HCT116 (cell line): ENCODE measurements around the gene RYR2. TPM values are rescaled to one million over a fixed set of nuclear protein-coding genes. Genes with fewer than 3 reads are reported as not detected.

Experiments
- ATAC-seq: fragments of 200-7000 bp; cut with Tn5 transposase; 2 replicates; pipeline ENCODE4 v1.9.1; 2020; ENCODE audit warnings: mild to moderate bottlenecking, moderate library complexity
- BruUV-seq: library from RNA; stranded (reverse); fragments of 400-500 nt; replicated peaks from 2 replicates; lab custom pipeline; 2021; lab: Mats Ljungman, UMichigan
- CTCF ChIA-PET: fragments of 300-600 bp; sonication (Branson Sonifier 250); formaldehyde crosslinking; loops from one replicate; lab custom pipeline; 2021; ENCODE audit warnings: antibody characterized with exemption; lab: Charles Lee
- POLR2A ChIA-PET: fragments of 300-600, 350-600 bp; sonication (Branson Sonifier 250); formaldehyde crosslinking; loops from one replicate; lab custom pipeline; 2021; ENCODE audit warnings: antibody characterized with exemption; lab: Charles Lee
- RAD21 ChIA-PET, 2 experiments: fragments of 300-600 bp; sonication (Branson Sonifier 250); formaldehyde crosslinking; loops; one replicate each; lab custom pipeline; 2023; ENCODE audit warnings: low total read pairs in 2 of 2; ENCODE audit not compliant: uncharacterized antibody in 2 of 2, unreplicated experiment in 2 of 2, low non-redundant PET in 1 of 2; lab: Charles Lee
- DNase-seq: peaks from one replicate; pipeline ENCODE4 v3.0.0-alpha.2; 2010; ENCODE audit warnings: low read depth, low spot score
- H2AFZ ChIP-seq: fragments of 200-600 bp; shearing (Covaris generic), sonication (generic); 2 replicates; pipeline ENCODE4 v1.6.1; 2017; ENCODE audit warnings: low read depth, mixed run types, mixed read lengths, antibody characterized with exemption, low read length; ENCODE audit not compliant: poor library complexity, severe bottlenecking
- H3K27ac ChIP-seq: 2 replicates; pipeline ENCODE4 v1.5.1; 2012; ENCODE audit warnings: low read depth, low read length
- H3K27me3 ChIP-seq: fragments of 200-600 bp; sonication (generic); 2 replicates; pipeline ENCODE4 v1.6.1; 2016; ENCODE audit warnings: mixed run types, low read length, mixed read lengths; ENCODE audit not compliant: insufficient read depth
- H3K36me3 ChIP-seq, 2 experiments: fragments of 200-500 bp in 1 of 2; fragments of 200-600 bp in 1 of 2; sonication (Bioruptor generic) in 1 of 2; sonication (generic) in 1 of 2; 2 replicates each; pipeline versions ENCODE4 v1.5.1 to v1.6.1; 2014 to 2016; ENCODE audit warnings: low read length in 2 of 2, inconsistent platforms in 1 of 2, mixed read lengths in 1 of 2, mixed run types in 1 of 2; ENCODE audit not compliant: insufficient read depth in 2 of 2, control insufficient read depth in 1 of 2
- H3K4me1 ChIP-seq, 2 experiments: fragments of 200-600 bp in 1 of 2; sonication (generic) in 1 of 2; 2 replicates each; pipeline versions ENCODE4 v1.5.1 to v1.6.1; 2012 to 2017; ENCODE audit warnings: low read length in 2 of 2, inconsistent platforms in 1 of 2, mild to moderate bottlenecking in 1 of 2, mixed read lengths in 1 of 2, mixed run types in 1 of 2, moderate library complexity in 1 of 2; ENCODE audit not compliant: insufficient read depth in 2 of 2, control insufficient read depth in 1 of 2
- H3K4me2 ChIP-seq: fragments of 200-600 bp; sonication (generic); 2 replicates; pipeline ENCODE4 v1.6.1; 2017; ENCODE audit warnings: mixed run types, low read length, mixed read lengths
- H3K4me3 ChIP-seq, 2 experiments: fragments of 200-600 bp in 1 of 2; sonication (generic) in 1 of 2; replicated peaks in 1 of 2; 2 replicates each; pipeline ENCODE4 v1.5.1; 2011 to 2016; ENCODE audit warnings: low read length in 2 of 2, control low read depth in 1 of 2, low read depth in 1 of 2, mild to moderate bottlenecking in 1 of 2, mixed read lengths in 1 of 2, mixed run types in 1 of 2
- H3K79me2 ChIP-seq: fragments of 200-600 bp; sonication (generic); 2 replicates; pipeline ENCODE4 v1.6.1; 2017; ENCODE audit warnings: mild to moderate bottlenecking, mixed run types, low read length, moderate library complexity, mixed read lengths; ENCODE audit not compliant: insufficient read depth
- H3K9ac ChIP-seq: fragments of 200-600 bp; sonication (generic); 2 replicates; pipeline ENCODE4 v1.6.1; 2016; ENCODE audit warnings: low read length, mixed read lengths
- H3K9me2 ChIP-seq: fragments of 200-600 bp; sonication (generic), shearing (Covaris generic); 2 replicates; pipeline ENCODE4 v1.6.1; 2017; ENCODE audit warnings: mixed run types, mild to moderate bottlenecking, moderate library complexity; ENCODE audit not compliant: insufficient read depth
- H3K9me3 ChIP-seq, 2 experiments: fragments of 200-500 bp in 1 of 2; fragments of 200-600 bp in 1 of 2; sonication (Bioruptor generic) in 1 of 2; sonication (generic) in 1 of 2; 2 replicates each; pipeline ENCODE4 v1.6.1; 2014 to 2017; ENCODE audit warnings: low read length in 2 of 2, mixed read lengths in 2 of 2, inconsistent platforms in 1 of 2, low read depth in 1 of 2, mild to moderate bottlenecking in 1 of 2, mixed run types in 1 of 2, moderate library complexity in 1 of 2; ENCODE audit not compliant: control insufficient read depth in 1 of 2, insufficient read depth in 1 of 2
- H4K20me1 ChIP-seq: fragments of 200-600 bp; sonication (generic), shearing (Covaris generic); 2 replicates; pipeline ENCODE4 v1.6.1; 2017; ENCODE audit warnings: mixed run types, mild to moderate bottlenecking, moderate library complexity; ENCODE audit not compliant: insufficient read depth
- CBX3 ChIP-seq: IDR thresholded peaks from 2 replicates; pipeline ENCODE4 v1.6.1; 2012; ENCODE audit warnings: low read depth
- CEBPB ChIP-seq: IDR thresholded peaks from 2 replicates; pipeline ENCODE4 v1.6.1; 2012; ENCODE audit warnings: low read depth
- EGR1 ChIP-seq: IDR thresholded peaks from 2 replicates; pipeline ENCODE4 v1.6.1; 2012; ENCODE audit warnings: low read depth
- ELF1 ChIP-seq: IDR thresholded peaks from 2 replicates; pipeline ENCODE4 v1.6.1; 2012; ENCODE audit warnings: low read depth, borderline replicate concordance
- EZH2phosphoT487 ChIP-seq: fragments of 200-600 bp; IDR thresholded peaks from 2 replicates; pipeline ENCODE4 v1.6.1; 2018; ENCODE audit warnings: antibody characterized with exemption, borderline replicate concordance
- JUND ChIP-seq: IDR thresholded peaks from 2 replicates; pipeline ENCODE4 v1.6.1; 2012
- POLR2A ChIP-seq: IDR thresholded peaks from 2 replicates; pipeline ENCODE4 v1.7.0; 2011; ENCODE audit warnings: borderline replicate concordance; ENCODE audit not compliant: insufficient read depth, insufficient read length; ENCODE audit errors: extremely low read depth
- POLR2AphosphoS5 ChIP-seq: IDR thresholded peaks from 2 replicates; pipeline ENCODE4 v1.6.1; 2011; ENCODE audit warnings: mild to moderate bottlenecking, low read depth, low read length, moderate library complexity
- RAD21 ChIP-seq: IDR thresholded peaks from 2 replicates; pipeline ENCODE4 v1.6.1; 2012; ENCODE audit warnings: low read depth, mild to moderate bottlenecking
- SIN3A ChIP-seq: IDR thresholded peaks from 2 replicates; pipeline ENCODE4 v1.6.1; 2012; ENCODE audit warnings: low read depth
- SRF ChIP-seq: IDR thresholded peaks from 2 replicates; pipeline ENCODE4 v1.6.1; 2012; ENCODE audit warnings: low read depth
- TCF7L2 ChIP-seq: IDR thresholded peaks from 2 replicates; pipeline ENCODE4 v1.7.0; 2011; ENCODE audit warnings: borderline replicate concordance, inconsistent platforms; ENCODE audit not compliant: insufficient read depth, insufficient read length; ENCODE audit errors: extremely low read depth
- YY1 ChIP-seq: IDR thresholded peaks from 2 replicates; pipeline ENCODE4 v1.6.1; 2011; ENCODE audit warnings: low read length, low read depth, moderate library complexity, mild to moderate bottlenecking; ENCODE audit not compliant: insufficient replicate concordance; ENCODE audit errors: extremely low read depth
- ZFX ChIP-seq: fragments of 450-650 bp; IDR thresholded peaks from 2 replicates; pipeline ENCODE4 v1.6.1; 2017
- ZNF274 ChIP-seq: fragments of 200-500 bp; sonication (Bioruptor generic); IDR thresholded peaks from 2 replicates; pipeline ENCODE4 v1.6.1; 2014; ENCODE audit warnings: mild to moderate bottlenecking, low read depth, low read length, inconsistent platforms
- intact Hi-C: fragments of 100-400 bp; cut with micrococcal nuclease; formaldehyde crosslinking; loops from 2 replicates; pipeline ENCODE4 v1.10.0; 2022
- total RNA-seq: library from RNA; stranded (reverse); gene quantifications from one replicate; pipeline ENCODE4 v1.2.1, GENCODE V29; 2021; ENCODE audit not compliant: unreplicated experiment
- TF ChIP-seq, protein P1 (sequence below): IDR thresholded peaks from 2 replicates; pipeline ENCODE4 v1.6.1; 2012
- TF ChIP-seq, protein P2 (sequence below): IDR thresholded peaks from 2 replicates; pipeline ENCODE4 v1.6.1; 2012; ENCODE audit warnings: low read depth

The RYR2 gene
- total RNA-seq, 1 experiment from 2014 or later = 0.02 TPM

DNA sequence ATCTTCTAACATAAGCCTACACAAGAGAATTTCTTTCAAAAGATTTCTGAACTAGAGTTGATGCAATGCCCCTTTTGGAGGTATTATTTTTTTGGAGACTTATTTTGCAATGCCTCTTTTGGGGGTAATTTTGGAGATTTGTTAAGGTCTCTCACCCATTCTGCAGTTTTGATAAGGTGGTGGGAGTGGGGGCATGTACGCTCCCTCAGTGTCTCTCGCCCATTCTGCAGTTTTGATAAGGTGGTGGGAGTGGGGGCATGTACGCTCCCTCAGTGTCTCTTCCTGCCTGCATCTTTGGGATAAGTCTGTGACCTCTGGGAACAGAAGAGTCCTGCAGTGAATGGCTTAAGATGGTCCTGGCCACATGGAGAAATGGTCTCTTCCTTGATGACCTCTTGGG is 536.6 kb downstream of the RYR2 start:
- DNase-seq (no peak), ATAC-seq (no peak)
- Histone ChIP-seq H3K27ac (no peak overlapping the region), H3K36me3 (no peaks in the 10 kb centered on the region), H3K79me2 (no peaks in the 10 kb centered on the region), H2AFZ (no peak overlapping the region), H3K9me3 (peaks cover 6 to 9% of the 10 kb centered on the region in 2 experiments; a peak in 2 of 4 replicates), H4K20me1 (no peaks in the 10 kb centered on the region), H3K4me1 (no peaks in the 10 kb centered on the region), H3K9ac (no peak overlapping the region), H3K4me3 (no peak overlapping the region), H3K27me3 (no peaks in the 10 kb centered on the region), H3K9me2 (no peaks in the 10 kb centered on the region), H3K4me2 (no peak overlapping the region)
- RAD21 ChIA-PET = no interaction called here
- CTCF ChIA-PET = no interaction called here
- no TSS peak for BruUV-seq
- TF ChIP-seq YY1 (no peak), ZNF274 (no peak), POLR2A (no peak), RAD21 (no peak)
- TF ChIP-seq, protein P1, sequence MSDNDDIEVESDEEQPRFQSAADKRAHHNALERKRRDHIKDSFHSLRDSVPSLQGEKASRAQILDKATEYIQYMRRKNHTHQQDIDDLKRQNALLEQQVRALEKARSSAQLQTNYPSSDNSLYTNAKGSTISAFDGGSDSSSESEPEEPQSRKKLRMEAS = no peak
- POLR2A ChIA-PET = no interaction called here
- intact Hi-C loops = no loop called here

DNA sequence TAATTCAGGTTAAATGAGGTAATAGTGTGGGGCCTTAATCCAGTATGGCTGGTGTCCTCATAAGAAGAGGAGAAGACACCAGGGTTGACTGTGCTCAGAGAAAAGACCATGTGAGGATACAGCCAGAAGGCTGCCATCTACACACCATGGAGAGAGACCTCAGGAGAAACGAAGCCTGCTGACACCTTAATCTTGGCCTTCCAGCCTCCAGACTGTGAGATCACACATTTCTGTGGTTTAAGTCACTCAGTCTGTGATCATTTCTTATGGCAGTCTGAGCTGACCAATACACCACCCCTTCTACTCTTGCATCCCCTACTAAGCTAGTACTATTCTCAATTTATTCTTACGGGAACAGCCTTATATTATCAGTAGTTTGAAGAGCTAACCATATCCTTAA is 538.7 kb downstream of the RYR2 start:
- ChIA-PET CTCF (no interaction called here), POLR2A (no interaction called here), RAD21 (no interaction called here)
- BruUV-seq = no TSS peak
- no peak for DNase-seq
- Histone ChIP-seq H3K36me3 (no peaks in the 10 kb centered on the region), H4K20me1 (no peaks in the 10 kb centered on the region), H3K4me1 (no peaks in the 10 kb centered on the region), H3K4me3 (no peak overlapping the region), H3K27me3 (no peaks in the 10 kb centered on the region), H3K9me3 (peaks cover 0 to 6% of the 10 kb centered on the region in 2 experiments; a peak in 1 of 4 replicates), H3K4me2 (no peak overlapping the region), H3K9ac (no peak overlapping the region), H3K27ac (no peak overlapping the region), H2AFZ (no peak overlapping the region), H3K79me2 (no peaks in the 10 kb centered on the region), H3K9me2 (no peaks in the 10 kb centered on the region)
- ATAC-seq = no peak
- intact Hi-C loops = no loop called here
- no peak for TF ChIP-seq SRF
- TF ChIP-seq TCF7L2 = no peak
- TF ChIP-seq EZH2phosphoT487 = no peak
- no peak for TF ChIP-seq POLR2AphosphoS5
- no peak for TF ChIP-seq ELF1
- TF ChIP-seq EGR1 = no peak
- no peak for TF ChIP-seq CBX3
- TF ChIP-seq RAD21 = no peak
- TF ChIP-seq, protein P1 = no peak
- TF ChIP-seq ZFX = no peak
- TF ChIP-seq SIN3A = no peak
- TF ChIP-seq, protein P2, sequence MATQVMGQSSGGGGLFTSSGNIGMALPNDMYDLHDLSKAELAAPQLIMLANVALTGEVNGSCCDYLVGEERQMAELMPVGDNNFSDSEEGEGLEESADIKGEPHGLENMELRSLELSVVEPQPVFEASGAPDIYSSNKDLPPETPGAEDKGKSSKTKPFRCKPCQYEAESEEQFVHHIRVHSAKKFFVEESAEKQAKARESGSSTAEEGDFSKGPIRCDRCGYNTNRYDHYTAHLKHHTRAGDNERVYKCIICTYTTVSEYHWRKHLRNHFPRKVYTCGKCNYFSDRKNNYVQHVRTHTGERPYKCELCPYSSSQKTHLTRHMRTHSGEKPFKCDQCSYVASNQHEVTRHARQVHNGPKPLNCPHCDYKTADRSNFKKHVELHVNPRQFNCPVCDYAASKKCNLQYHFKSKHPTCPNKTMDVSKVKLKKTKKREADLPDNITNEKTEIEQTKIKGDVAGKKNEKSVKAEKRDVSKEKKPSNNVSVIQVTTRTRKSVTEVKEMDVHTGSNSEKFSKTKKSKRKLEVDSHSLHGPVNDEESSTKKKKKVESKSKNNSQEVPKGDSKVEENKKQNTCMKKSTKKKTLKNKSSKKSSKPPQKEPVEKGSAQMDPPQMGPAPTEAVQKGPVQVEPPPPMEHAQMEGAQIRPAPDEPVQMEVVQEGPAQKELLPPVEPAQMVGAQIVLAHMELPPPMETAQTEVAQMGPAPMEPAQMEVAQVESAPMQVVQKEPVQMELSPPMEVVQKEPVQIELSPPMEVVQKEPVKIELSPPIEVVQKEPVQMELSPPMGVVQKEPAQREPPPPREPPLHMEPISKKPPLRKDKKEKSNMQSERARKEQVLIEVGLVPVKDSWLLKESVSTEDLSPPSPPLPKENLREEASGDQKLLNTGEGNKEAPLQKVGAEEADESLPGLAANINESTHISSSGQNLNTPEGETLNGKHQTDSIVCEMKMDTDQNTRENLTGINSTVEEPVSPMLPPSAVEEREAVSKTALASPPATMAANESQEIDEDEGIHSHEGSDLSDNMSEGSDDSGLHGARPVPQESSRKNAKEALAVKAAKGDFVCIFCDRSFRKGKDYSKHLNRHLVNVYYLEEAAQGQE = no peak
- no peak for TF ChIP-seq CEBPB
- TF ChIP-seq JUND = no peak
